Progenitor cell of endocrine pancreas (in vitro differentiated cells): ENCODE measurements around the gene C6orf120. TPM values are rescaled to one million over a fixed set of nuclear protein-coding genes. Genes with fewer than 3 reads are reported as not detected.
A peak's percentile ranks its signal among the peaks of the same experiment; 100 is the strongest.

Experiments used
- DNase-seq: peaks from one replicate; pipeline ENCODE4 v3.0.0; 2021; ENCODE audit warnings: low spot score; ENCODE audit not compliant: unreplicated experiment
- H3K27ac Mint-ChIP-seq: 2 replicates; pipeline ENCODE4 v1.8.0; 2021; ENCODE audit warnings: mild to moderate bottlenecking, moderate library complexity, mixed read lengths
- H3K27me3 Mint-ChIP-seq: 2 replicates; pipeline ENCODE4 v1.8.0; 2021; ENCODE audit warnings: mixed read lengths
- H3K36me3 Mint-ChIP-seq: 2 replicates; pipeline ENCODE4 v1.8.0; 2022; ENCODE audit warnings: mixed read lengths; ENCODE audit not compliant: insufficient read depth
- H3K4me1 Mint-ChIP-seq: 2 replicates; pipeline ENCODE4 v1.8.0; 2021; ENCODE audit warnings: low read depth, mixed read lengths
- H3K4me3 Mint-ChIP-seq: 2 replicates; pipeline ENCODE4 v1.8.0; 2021; ENCODE audit warnings: low read depth, mild to moderate bottlenecking, moderate library complexity, mixed read lengths
- H3K9me3 Mint-ChIP-seq: 2 replicates; pipeline ENCODE4 v1.8.0; 2021; ENCODE audit warnings: low read depth, mixed read lengths
- CTCF ChIP-seq: fragments of 200-600 bp; sonication (generic); IDR thresholded peaks from one replicate; pipeline ENCODE4 v1.5.0; 2021; ENCODE audit warnings: antibody characterized with exemption, mild to moderate bottlenecking; ENCODE audit not compliant: unreplicated experiment
- total RNA-seq: library from RNA; stranded (reverse); gene quantifications from 2 replicates; pipeline ENCODE4 v1.2.1, GENCODE V29; 2021

Gene C6orf120
- total RNA-seq, 1 donor from 2014 or later, result 25.3 TPM

GRCh38 chr6:169723200-169723909 lies 21.4 kb downstream of the C6orf120 start:
- H3K4me3 Mint-ChIP-seq, result peak overlapping the region; percentile 88
- H3K27ac Mint-ChIP-seq, result peak overlapping the region; percentile 94
- peaks cover 3% of the 10 kb centered on the region for H3K36me3 Mint-ChIP-seq
- peaks cover 42% of the 10 kb centered on the region for H3K4me1 Mint-ChIP-seq
- TF ChIP-seq CTCF, result no peak
- H3K9me3 Mint-ChIP-seq, result no peaks in the 10 kb centered on the region
- DNase-seq, result peak; percentile 45
- no peaks in the 10 kb centered on the region for H3K27me3 Mint-ChIP-seq

GRCh38 chr6:169723991-169724493 lies 22.1 kb downstream of the C6orf120 start:
- DNase-seq, result peak; percentile 35
- H3K36me3 Mint-ChIP-seq, result peaks cover 3% of the 10 kb centered on the region

GRCh38 chr6:169724494-169725124 lies 22.7 kb downstream of the C6orf120 start, which contains the start of gene PHF10:
Gene PHF10, minus strand, starts transcription at chr6:169724500. Its CDS starts 569 bp downstream, at chr6:169723931.
- no peak for TF ChIP-seq CTCF
- Mint-ChIP-seq H3K27ac (peak within 1 kb of the TSS; percentile 98), H3K4me1 (peaks cover 42% of the 10 kb centered on the region), H3K27me3 (no peaks in the 10 kb centered on the region), H3K9me3 (no peaks in the 10 kb centered on the region), H3K36me3 (peaks cover 3% of the 10 kb centered on the region), H3K4me3 (peak within 1 kb of the TSS; percentile 89)
- DNase-seq, result peak; percentile 83

More at GRCh38 chr6:169723991-169724493, 22.1 kb downstream of the C6orf120 start:
- Mint-ChIP-seq H3K4me3 (peak overlapping the region; percentile 67), H3K27me3 (no peaks in the 10 kb centered on the region), H3K4me1 (peaks cover 42% of the 10 kb centered on the region), H3K9me3 (no peaks in the 10 kb centered on the region), H3K27ac (peak overlapping the region; percentile 80)
- TF ChIP-seq CTCF, result no peak

- Mint-ChIP-seq H3K27ac (peak overlapping the region; percentile 98), H3K4me3 (peak overlapping the region; percentile 89), H3K4me1 (peaks cover 41% of the 10 kb centered on the region), H3K27me3 (no peaks in the 10 kb centered on the region), H3K36me3 (peaks cover 3% of the 10 kb centered on the region), H3K9me3 (no peaks in the 10 kb centered on the region)
- TF ChIP-seq CTCF, result no peak
- peak; percentile 30 for DNase-seq
Measured at GRCh38 chr6:169725125-169726048, 23.5 kb downstream of the C6orf120 start.

GRCh38 chr6:169726049-169726400 lies 24.1 kb downstream of the C6orf120 start:
- Mint-ChIP-seq H3K27me3 (no peaks in the 10 kb centered on the region), H3K4me1 (peaks cover 41% of the 10 kb centered on the region), H3K9me3 (no peaks in the 10 kb centered on the region), H3K27ac (peak overlapping the region; percentile 98), H3K4me3 (peak overlapping the region; percentile 89), H3K36me3 (peaks cover 3% of the 10 kb centered on the region)
- no peak for DNase-seq
- no peak for TF ChIP-seq CTCF
